B cell (primary cell): Measurements from ENCODE around the gene ZNF761.
"Not testable (repeated sequence)": the region's sequence is repeated elsewhere in the genome, so short reads cannot be mapped to it uniquely, and the experiment has no call there.

Experiments
- EZH2 ChIP-seq: IDR thresholded peaks from 2 replicates; pipeline ENCODE4 v1.6.1; 2012; ENCODE audit warnings: borderline replicate concordance, low read depth, mild to moderate bottlenecking, moderate library complexity, low read length; ENCODE audit not compliant: insufficient read depth, poor library complexity, severe bottlenecking
- TF ChIP-seq, protein P1 (sequence below): fragments of 200-600 bp; IDR thresholded peaks from one replicate; pipeline ENCODE4 v1.8.0; 2022; ENCODE audit warnings: antibody characterized with exemption, mild to moderate bottlenecking

GRCh38 chr19:53497311-53498023 lies 65.7 kb downstream of the ZNF761 start:
- TF ChIP-seq, protein P1, sequence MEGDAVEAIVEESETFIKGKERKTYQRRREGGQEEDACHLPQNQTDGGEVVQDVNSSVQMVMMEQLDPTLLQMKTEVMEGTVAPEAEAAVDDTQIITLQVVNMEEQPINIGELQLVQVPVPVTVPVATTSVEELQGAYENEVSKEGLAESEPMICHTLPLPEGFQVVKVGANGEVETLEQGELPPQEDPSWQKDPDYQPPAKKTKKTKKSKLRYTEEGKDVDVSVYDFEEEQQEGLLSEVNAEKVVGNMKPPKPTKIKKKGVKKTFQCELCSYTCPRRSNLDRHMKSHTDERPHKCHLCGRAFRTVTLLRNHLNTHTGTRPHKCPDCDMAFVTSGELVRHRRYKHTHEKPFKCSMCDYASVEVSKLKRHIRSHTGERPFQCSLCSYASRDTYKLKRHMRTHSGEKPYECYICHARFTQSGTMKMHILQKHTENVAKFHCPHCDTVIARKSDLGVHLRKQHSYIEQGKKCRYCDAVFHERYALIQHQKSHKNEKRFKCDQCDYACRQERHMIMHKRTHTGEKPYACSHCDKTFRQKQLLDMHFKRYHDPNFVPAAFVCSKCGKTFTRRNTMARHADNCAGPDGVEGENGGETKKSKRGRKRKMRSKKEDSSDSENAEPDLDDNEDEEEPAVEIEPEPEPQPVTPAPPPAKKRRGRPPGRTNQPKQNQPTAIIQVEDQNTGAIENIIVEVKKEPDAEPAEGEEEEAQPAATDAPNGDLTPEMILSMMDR = not testable (repeated sequence)
- TF ChIP-seq EZH2 = not testable (repeated sequence)
